Retinal pigment epithelial cell (primary cell): Measurements from ENCODE around the gene SPAG5.

Experiments
- DNase-seq: peaks from one replicate; pipeline ENCODE4 v3.0.0-alpha.2; 2010; ENCODE audit warnings: low read depth
- H3K4me3 ChIP-seq: 2 replicates; pipeline ENCODE4 v1.5.1; 2011; ENCODE audit warnings: mild to moderate bottlenecking, low read length, control low read depth, moderate library complexity
- CTCF ChIP-seq: conservative IDR thresholded peaks from 2 replicates; pipeline ENCODE4 v1.5.1; 2011; ENCODE audit warnings: low read depth, low read length, control low read depth, inconsistent platforms

SPAG5 gene

GRCh38 chr17:28584434-28584833, 14.4 kb downstream of the SPAG5 start:
- H3K4me3 ChIP-seq: no peak overlapping the region
- no peak for DNase-seq
- TF ChIP-seq CTCF: no peak

GRCh38 chr17:28582513-28582912, 16.3 kb downstream of the SPAG5 start:
- H3K4me3 ChIP-seq: no peak overlapping the region
- TF ChIP-seq CTCF: no peak
- no peak for DNase-seq

- TF ChIP-seq CTCF: no peak
- no peak overlapping the region for H3K4me3 ChIP-seq
- no peak for DNase-seq
These were observed 17.9 kb downstream of the SPAG5 start for GRCh38 chr17:28580959-28581358.

- H3K4me3 ChIP-seq: no peak overlapping the region
- DNase-seq: no peak
- TF ChIP-seq CTCF: no peak
These were observed 19.3 kb downstream of the SPAG5 start for GRCh38 chr17:28579526-28579925.

- TF ChIP-seq CTCF: no peak
- no peak overlapping the region for H3K4me3 ChIP-seq
- DNase-seq: no peak
These were observed 20.3 kb downstream of the SPAG5 start for GRCh38 chr17:28578246-28579195.

GRCh38 chr17:28577466-28577824, 21.4 kb downstream of the SPAG5 start:
- DNase-seq: no peak
- TF ChIP-seq CTCF: no peak
- no peak overlapping the region for H3K4me3 ChIP-seq
